Airway epithelial cell (primary cell): ENCODE data around the gene MAPK4. TPM values are rescaled to one million over a fixed set of nuclear protein-coding genes. Genes with fewer than 3 reads are reported as not detected.

ENCODE experiments used
- total RNA-seq: library from RNA; depleted of rRNA; stranded (reverse); fragments of >200 nt; gene quantifications from 2 replicates; pipeline ENCODE4 v1.2.3, GENCODE V29; 2015

Gene MAPK4
- total RNA-seq: not detected in 2 replicates

DNA sequence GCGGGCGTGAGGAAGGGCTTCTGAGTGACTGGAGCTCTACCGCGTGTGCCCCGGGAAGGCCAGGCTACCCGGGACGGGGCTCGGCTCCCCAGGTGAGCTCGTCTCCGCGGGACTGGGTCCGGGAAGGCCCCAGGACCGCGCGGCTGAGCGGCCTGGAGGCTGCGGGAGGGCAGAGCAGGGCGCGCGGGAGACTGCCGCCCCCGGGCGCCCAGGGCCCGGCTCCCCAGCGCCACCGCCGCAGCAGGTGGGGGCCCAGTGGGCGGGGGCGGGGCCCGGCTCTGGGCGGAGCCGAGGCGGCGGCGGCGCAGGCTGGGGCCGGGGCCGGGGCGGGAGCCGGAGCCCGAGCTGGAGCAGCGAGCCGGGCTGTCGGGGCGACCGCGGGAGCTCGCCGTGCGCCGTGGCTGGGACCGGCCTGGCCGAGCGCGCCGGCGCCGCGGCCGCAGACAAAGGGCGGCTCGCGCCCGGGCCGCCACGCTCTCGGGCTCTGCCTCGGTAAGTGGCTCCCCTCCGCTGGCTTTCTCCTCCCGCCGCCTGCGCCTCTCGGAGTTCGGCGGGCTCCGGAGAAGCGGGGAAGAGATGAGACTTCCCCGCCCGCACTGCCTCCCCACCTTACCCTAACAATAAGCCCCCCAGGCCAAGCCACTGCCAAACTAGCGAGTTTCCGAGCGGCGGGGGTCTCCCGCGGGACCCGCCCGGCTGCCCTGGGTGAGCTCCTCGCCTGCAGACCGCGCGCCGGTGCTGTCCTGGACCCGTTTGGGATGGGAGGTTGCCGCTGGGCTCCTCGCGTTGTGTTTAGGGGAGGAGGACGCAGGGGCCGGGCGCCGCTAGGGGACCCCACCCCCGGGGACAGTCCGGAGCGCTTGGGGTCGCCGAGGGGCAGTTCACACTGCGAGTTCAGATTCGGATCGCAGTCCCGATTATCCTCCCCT is at the start of gene MAPK4:
Gene MAPK4, plus strand, starts transcription at position 336 of the 929 bp plus-strand sequence. CDS start 103,872 bp downstream, outside the sequence.

Other genes starting within 250 kb of the MAPK4 start
- 6.5 and 12.6 TPM in 2 replicates for gene SKA1, start 185.0 kb upstream of the MAPK4 start, total RNA-seq